A673 (cell line): ENCODE data around the gene CHD9. TPM values are rescaled to one million over a fixed set of nuclear protein-coding genes. Genes with fewer than 3 reads are reported as not detected.

Experiments
- BruUV-seq: library from RNA; stranded (reverse); fragments of 400-500 nt; replicated peaks from 2 replicates; lab custom pipeline; 2021; lab: Mats Ljungman, UMichigan
- CTCF ChIA-PET: fragments of 300-600 bp; sonication (Branson Sonifier 250); formaldehyde crosslinking; loops from one replicate; lab custom pipeline; 2022; ENCODE audit warnings: antibody characterized with exemption; lab: Charles Lee
- POLR2A ChIA-PET: fragments of 300-600 bp; sonication (Branson Sonifier 250); formaldehyde crosslinking; loops from one replicate; lab custom pipeline; 2022; ENCODE audit warnings: antibody characterized with exemption; ENCODE audit not compliant: low non-redundant PET; lab: Charles Lee
- DNase-seq: peaks from one replicate; pipeline ENCODE4 v3.0.0-alpha.2; 2015; ENCODE audit warnings: low spot score
- H3K27ac ChIP-seq: fragments of 200-600 bp; sonication (generic); 2 replicates; pipeline ENCODE4 v1.5.1; 2016; ENCODE audit warnings: mixed run types, low read depth, mild to moderate bottlenecking, mixed read lengths, antibody characterized with exemption, low read length; ENCODE audit not compliant: poor library complexity, severe bottlenecking
- H3K27me3 ChIP-seq: fragments of 200-600 bp; sonication (generic); replicated peaks from 2 replicates; pipeline ENCODE4 v1.6.1; 2017; ENCODE audit warnings: mixed run types, low read depth, mild to moderate bottlenecking, mixed read lengths, antibody characterized with exemption, low read length; ENCODE audit not compliant: insufficient read depth, poor library complexity
- H3K36me3 ChIP-seq: fragments of 200-600 bp; sonication (generic); 2 replicates; pipeline ENCODE4 v1.6.1; 2016; ENCODE audit warnings: mixed run types, mild to moderate bottlenecking, mixed read lengths, antibody characterized with exemption, low read length; ENCODE audit not compliant: insufficient read depth, poor library complexity, severe bottlenecking
- H3K4me1 ChIP-seq: fragments of 200-600 bp; sonication (generic); 2 replicates; pipeline ENCODE4 v1.6.1; 2017; ENCODE audit warnings: mixed run types, mild to moderate bottlenecking, mixed read lengths, antibody characterized with exemption, low read length; ENCODE audit not compliant: insufficient read depth, poor library complexity, severe bottlenecking
- H3K4me3 ChIP-seq: fragments of 200-600 bp; sonication (generic); 2 replicates; pipeline ENCODE4 v1.5.1; 2016; ENCODE audit warnings: low read depth, mixed run types, mild to moderate bottlenecking, mixed read lengths, low read length; ENCODE audit not compliant: poor library complexity, severe bottlenecking
- H3K9me3 ChIP-seq: fragments of 200-600 bp; sonication (generic); 2 replicates; pipeline ENCODE4 v1.6.1; 2016; ENCODE audit warnings: mixed run types, low read depth, mild to moderate bottlenecking, mixed read lengths, antibody characterized with exemption, low read length; ENCODE audit not compliant: poor library complexity, severe bottlenecking
- CTCF ChIP-seq: fragments of 300-800, 200-600 bp; sonication (generic); conservative IDR thresholded peaks from 2 replicates; pipeline ENCODE4 v1.5.1; 2017; ENCODE audit warnings: low read depth, mild to moderate bottlenecking, antibody characterized with exemption, low read length, moderate library complexity, mixed read lengths
- EZH2 ChIP-seq: fragments of 200-600 bp; sonication (generic); IDR thresholded peaks from 2 replicates; pipeline ENCODE4 v1.6.1; 2017; ENCODE audit warnings: borderline replicate concordance, low read depth, mild to moderate bottlenecking, mixed read lengths, antibody characterized with exemption, low read length; ENCODE audit not compliant: poor library complexity, severe bottlenecking
- intact Hi-C: fragments of 100-400 bp; cut with micrococcal nuclease; formaldehyde crosslinking; loops from one replicate; pipeline ENCODE4 v1.10.0; 2022; ENCODE audit not compliant: unreplicated experiment
- total RNA-seq: library from RNA; stranded (reverse); gene quantifications from 2 replicates; pipeline ENCODE4 v1.2.3, GENCODE V29; 2021

Gene CHD9
- total RNA-seq, 1 experiment from 2014 or later: 76.8 TPM

GRCh38 chr16:53357955-53358354 lies 303.2 kb downstream of the CHD9 start:
- no peaks in the 10 kb centered on the region for H3K27me3 ChIP-seq
- no peak for TF ChIP-seq EZH2
- DNase-seq: no peak
- H3K4me1 ChIP-seq: no peaks in the 10 kb centered on the region
- BruUV-seq: no TSS peak
- H3K9me3 ChIP-seq: no peaks in the 10 kb centered on the region
- no peak overlapping the region for H3K4me3 ChIP-seq
- intact Hi-C loops: loop anchor here (10.0 kb wide), 1 partner anchor 157 kb away; no protein-coding TSS in a partner anchor
- POLR2A ChIA-PET: no interaction called here
- no peak overlapping the region for H3K27ac ChIP-seq
- CTCF ChIA-PET: no interaction called here
- H3K36me3 ChIP-seq: no peaks in the 10 kb centered on the region

- DNase-seq: no peak
- Histone ChIP-seq H3K27me3 (no peaks in the 10 kb centered on the region), H3K36me3 (no peaks in the 10 kb centered on the region), H3K4me1 (no peaks in the 10 kb centered on the region), H3K9me3 (no peaks in the 10 kb centered on the region), H3K4me3 (no peak overlapping the region), H3K27ac (no peak overlapping the region)
- CTCF ChIA-PET: no interaction called here
- TF ChIP-seq EZH2 (no peak), CTCF (no peak)
- intact Hi-C loops: loop anchor here (10.0 kb wide), 1 partner anchor 156 kb away; no protein-coding TSS in a partner anchor
- POLR2A ChIA-PET: no interaction called here
- no TSS peak for BruUV-seq
These were observed 304.1 kb downstream of the CHD9 start for GRCh38 chr16:53358884-53359283.

GRCh38 chr16:53369921-53370320 lies 315.1 kb downstream of the CHD9 start:
- Histone ChIP-seq H3K9me3 (no peaks in the 10 kb centered on the region), H3K4me3 (no peak overlapping the region), H3K27me3 (peaks cover 68% of the 10 kb centered on the region), H3K36me3 (no peaks in the 10 kb centered on the region), H3K4me1 (no peaks in the 10 kb centered on the region), H3K27ac (no peak overlapping the region)
- BruUV-seq: no TSS peak
- intact Hi-C loops: no loop called here
- POLR2A ChIA-PET: no interaction called here
- CTCF ChIA-PET: no interaction called here
- DNase-seq: no peak
- TF ChIP-seq CTCF (no peak), EZH2 (no peak)

GRCh38 chr16:53370827-53371226 lies 316.0 kb downstream of the CHD9 start:
- no TSS peak for BruUV-seq
- POLR2A ChIA-PET: no interaction called here
- Histone ChIP-seq H3K27ac (no peak overlapping the region), H3K27me3 (peaks cover 61% of the 10 kb centered on the region), H3K9me3 (no peaks in the 10 kb centered on the region), H3K4me1 (no peaks in the 10 kb centered on the region), H3K36me3 (no peaks in the 10 kb centered on the region), H3K4me3 (no peak overlapping the region)
- DNase-seq: no peak
- TF ChIP-seq EZH2: no peak
- TF ChIP-seq CTCF: no peak
- CTCF ChIA-PET: no interaction called here
- intact Hi-C loops: no loop called here
